Measurements from ENCODE around the gene NMRAL1. TPM values are rescaled to one million over a fixed set of nuclear protein-coding genes. Genes with fewer than 3 reads are reported as not detected.

Gene NMRAL1
- total RNA-seq, 2 donors from 2014 or later = 56.9 to 75.2 TPM

DNA sequence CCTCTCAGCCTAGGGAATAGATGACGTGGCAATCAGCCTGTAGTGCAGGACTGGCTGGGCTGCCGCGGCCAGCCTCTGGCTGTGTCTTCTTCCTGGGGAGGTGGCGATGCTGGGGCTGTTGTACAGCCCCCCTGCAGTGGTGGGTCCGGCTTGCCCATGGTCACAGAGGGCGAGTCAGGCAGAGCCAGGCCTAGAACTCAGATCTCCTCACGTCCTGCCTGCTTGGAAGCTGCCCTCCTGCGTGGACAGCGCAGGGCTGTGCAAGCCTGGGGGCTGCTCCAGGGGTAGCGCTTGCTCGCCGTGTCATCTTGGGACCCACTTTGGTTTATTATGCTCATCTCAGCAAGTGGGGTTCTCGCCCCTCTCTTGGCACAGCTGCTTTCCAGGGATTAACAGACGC, 19.3 kb downstream of the NMRAL1 start:
- Histone ChIP-seq H3K27ac (ENCODE audit: low read depth, low read length) (no peak overlapping the region), H3K4me1 (ENCODE audit: control insufficient read depth, insufficient read depth, low read length) (no peaks in the 10 kb centered on the region), H3K9me3 (ENCODE audit: control insufficient read depth, low read length) (no peaks in the 10 kb centered on the region), H3K9ac (ENCODE audit: extremely low read depth, low read length, poor library complexity, severe bottlenecking) (no peak overlapping the region), H3K27me3 (ENCODE audit: control insufficient read depth, insufficient read depth, low read length, poor library complexity, severe bottlenecking) (no peaks in the 10 kb centered on the region), H3K4me3 (ENCODE audit: low read length) (no peak overlapping the region), H3K36me3 (ENCODE audit: control insufficient read depth, insufficient read depth, low read length) (peaks cover 58% of the 10 kb centered on the region)
- H3K9me3 Mint-ChIP-seq = no peaks in the 10 kb centered on the region
- no peaks in the 10 kb centered on the region for H3K4me1 Mint-ChIP-seq
- no peaks in the 10 kb centered on the region for H3K27me3 Mint-ChIP-seq (ENCODE audit: insufficient read depth)
- TF ChIP-seq, protein P1, sequence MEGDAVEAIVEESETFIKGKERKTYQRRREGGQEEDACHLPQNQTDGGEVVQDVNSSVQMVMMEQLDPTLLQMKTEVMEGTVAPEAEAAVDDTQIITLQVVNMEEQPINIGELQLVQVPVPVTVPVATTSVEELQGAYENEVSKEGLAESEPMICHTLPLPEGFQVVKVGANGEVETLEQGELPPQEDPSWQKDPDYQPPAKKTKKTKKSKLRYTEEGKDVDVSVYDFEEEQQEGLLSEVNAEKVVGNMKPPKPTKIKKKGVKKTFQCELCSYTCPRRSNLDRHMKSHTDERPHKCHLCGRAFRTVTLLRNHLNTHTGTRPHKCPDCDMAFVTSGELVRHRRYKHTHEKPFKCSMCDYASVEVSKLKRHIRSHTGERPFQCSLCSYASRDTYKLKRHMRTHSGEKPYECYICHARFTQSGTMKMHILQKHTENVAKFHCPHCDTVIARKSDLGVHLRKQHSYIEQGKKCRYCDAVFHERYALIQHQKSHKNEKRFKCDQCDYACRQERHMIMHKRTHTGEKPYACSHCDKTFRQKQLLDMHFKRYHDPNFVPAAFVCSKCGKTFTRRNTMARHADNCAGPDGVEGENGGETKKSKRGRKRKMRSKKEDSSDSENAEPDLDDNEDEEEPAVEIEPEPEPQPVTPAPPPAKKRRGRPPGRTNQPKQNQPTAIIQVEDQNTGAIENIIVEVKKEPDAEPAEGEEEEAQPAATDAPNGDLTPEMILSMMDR (conservative IDR thresholded peaks at IDR 0.05) = no peak
- peaks cover 43% of the 10 kb centered on the region for H3K36me3 Mint-ChIP-seq (ENCODE audit: low read depth)
- no peak overlapping the region for H3K27ac Mint-ChIP-seq
- 86 to 87% methylated on average over 13 to 14 of the region's 14 CpGs for WGBS, 2 experiments (ENCODE audit: insufficient coverage in 1 of 2, insufficient read length in 1 of 2)
- no peak for DNase-seq
- no peak overlapping the region for H3K4me3 Mint-ChIP-seq

DNA sequence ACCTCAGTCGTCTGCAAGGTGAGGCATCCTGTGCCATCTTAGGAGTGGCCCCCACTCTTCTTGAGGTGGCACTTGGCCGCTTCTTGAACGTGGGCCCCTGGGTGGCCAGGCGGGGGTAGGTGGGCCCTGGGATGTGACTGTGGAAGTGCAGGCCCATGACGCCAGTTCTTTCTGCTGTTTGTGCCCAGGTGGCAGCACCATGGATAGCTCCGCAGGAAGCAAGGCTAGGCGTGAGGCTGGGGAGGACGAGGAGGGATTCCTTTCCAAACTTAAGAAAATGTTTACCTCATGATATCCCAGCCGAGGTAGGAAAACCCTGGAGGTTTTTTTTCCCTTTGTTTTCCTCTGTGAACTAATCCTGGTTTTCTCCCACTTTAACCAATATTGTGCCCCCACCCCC, 19.8 kb downstream of the NMRAL1 start:
- TF ChIP-seq, protein P1 (conservative IDR thresholded peaks at IDR 0.05) = no peak
- Mint-ChIP-seq H3K4me1 (no peaks in the 10 kb centered on the region), H3K4me3 (no peak overlapping the region), H3K27ac (no peak overlapping the region), H3K9me3 (no peaks in the 10 kb centered on the region), H3K36me3 (ENCODE audit: low read depth) (peaks cover 45% of the 10 kb centered on the region), H3K27me3 (ENCODE audit: insufficient read depth) (no peaks in the 10 kb centered on the region)
- no peaks in the 10 kb centered on the region for H3K27me3 ChIP-seq (ENCODE audit: control insufficient read depth, insufficient read depth, low read length, poor library complexity, severe bottlenecking)
- peak; percentile 83 for DNase-seq
- WGBS, 2 experiments (ENCODE audit: insufficient coverage in 1 of 2, insufficient read length in 1 of 2) = 81 to 89% methylated on average over 6 to 9 of the region's 9 CpGs
- no peak overlapping the region for H3K27ac ChIP-seq (ENCODE audit: low read depth, low read length)
- peaks cover 58% of the 10 kb centered on the region for H3K36me3 ChIP-seq (ENCODE audit: control insufficient read depth, insufficient read depth, low read length)
- no peak overlapping the region for H3K4me3 ChIP-seq (ENCODE audit: low read length)
- H3K4me1 ChIP-seq (ENCODE audit: control insufficient read depth, insufficient read depth, low read length) = no peaks in the 10 kb centered on the region
- no peaks in the 10 kb centered on the region for H3K9me3 ChIP-seq (ENCODE audit: control insufficient read depth, low read length)
- H3K9ac ChIP-seq (ENCODE audit: extremely low read depth, low read length, poor library complexity, severe bottlenecking) = no peak overlapping the region

DNA sequence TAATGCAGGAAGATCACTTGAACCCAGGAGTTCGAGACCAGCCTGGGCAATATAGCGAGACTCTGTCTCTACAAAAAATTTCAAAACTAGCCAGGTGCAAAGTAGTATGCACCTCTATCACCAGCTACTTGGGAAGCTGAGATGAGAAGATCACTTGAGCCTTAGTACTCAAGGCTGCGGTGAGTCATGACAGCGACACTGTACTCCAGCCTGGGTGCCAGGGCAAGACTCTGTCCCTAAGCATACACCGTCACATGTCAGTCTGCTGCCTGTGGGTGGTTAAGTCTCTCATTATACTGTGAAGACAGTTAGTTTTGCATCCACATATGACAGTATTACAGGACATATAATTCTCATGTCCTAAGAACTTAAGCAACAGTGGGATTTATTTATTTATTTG, 21.8 kb downstream of the NMRAL1 start:
- H3K4me1 Mint-ChIP-seq = no peaks in the 10 kb centered on the region
- TF ChIP-seq, protein P1 (conservative IDR thresholded peaks at IDR 0.05) = no peak

More for the DNA sequence above, 21.8 kb downstream of the NMRAL1 start:
- Histone ChIP-seq H3K36me3 (ENCODE audit: control insufficient read depth, insufficient read depth, low read length) (peaks cover 64% of the 10 kb centered on the region), H3K9ac (ENCODE audit: extremely low read depth, low read length, poor library complexity, severe bottlenecking) (no peak overlapping the region), H3K4me3 (ENCODE audit: low read length) (no peak overlapping the region), H3K4me1 (ENCODE audit: control insufficient read depth, insufficient read depth, low read length) (no peaks in the 10 kb centered on the region), H3K27me3 (ENCODE audit: control insufficient read depth, insufficient read depth, low read length, poor library complexity, severe bottlenecking) (no peaks in the 10 kb centered on the region), H3K27ac (ENCODE audit: low read depth, low read length) (no peak overlapping the region), H3K9me3 (ENCODE audit: control insufficient read depth, low read length) (no peaks in the 10 kb centered on the region)
- Mint-ChIP-seq H3K4me3 (no peak overlapping the region), H3K27me3 (ENCODE audit: insufficient read depth) (no peaks in the 10 kb centered on the region), H3K27ac (peak overlapping the region; percentile 31), H3K9me3 (no peaks in the 10 kb centered on the region), H3K36me3 (ENCODE audit: low read depth) (peaks cover 57% of the 10 kb centered on the region)
- 97 to 100% methylated on average over 1 to 5 of the region's 5 CpGs for WGBS, 2 experiments (ENCODE audit: insufficient coverage in 1 of 2, insufficient read length in 1 of 2)
- DNase-seq = no peak

Data from endodermal cell (in vitro differentiated cells).